ENCODE results near the gene CLIP1. TPM values are rescaled to one million over a fixed set of nuclear protein-coding genes. Genes with fewer than 3 reads are reported as not detected.

The CLIP1 gene
- total and polyA plus RNA-seq, 2 of the 4 experiments (the other 2 are of a cell fraction), result 38.0 to 54.8 TPM

- dilution Hi-C loops (cut with HindIII; ENCODE audit: low sequenced_read_pairs, unreplicated experiment) (no loop called here), intact Hi-C loops (cut with micrococcal nuclease) (loop anchor here (1.0 kb wide), 2 partner anchors 20 to 51 kb away; no protein-coding TSS in a partner anchor), in situ Hi-C loops (cut with MboI; ENCODE audit: low sequenced_read_pairs) (no loop called here)
- ChIA-PET CTCF (interaction anchor here (1.0 kb wide), 1 partner anchor 21 kb away, joined by 4 read pairs; no protein-coding TSS in a partner anchor), POLR2A (ENCODE audit: unreplicated experiment) (no interaction called here)
- peak overlapping the region; percentile 4; the same call in 1 of the 3 replicates for H2BK15ac ChIP-seq (ENCODE audit: low read depth, low read length)
- H3K56ac ChIP-seq (ENCODE audit: extremely low read depth, insufficient read depth, low read length), result peak overlapping the region; percentile 94; the same call in 1 of the 2 replicates
- H3K23ac ChIP-seq (ENCODE audit: low read depth, low read length), result peak overlapping the region; percentile 92
- H3K18ac ChIP-seq (ENCODE audit: low read depth, low read length), result peak overlapping the region; percentile 91; the same call in 1 of the 2 replicates
- no peaks in the 10 kb centered on the region for H3K9me3 ChIP-seq (ENCODE audit: control insufficient read depth, insufficient read depth, low read length)
- peak overlapping the region; percentile 86 for H3K4me3 ChIP-seq (ENCODE audit: insufficient read depth, low read depth, low read length)
- H2BK120ac ChIP-seq (ENCODE audit: low read depth, low read length), result no peak overlapping the region
- 0 out of 2 replicates have a peak overlapping the region, but pooled peaks have one; percentile 38 for H2BK20ac ChIP-seq (ENCODE audit: low read depth, low read length)
- no peak overlapping the region for H2AK9ac ChIP-seq (replicated peaks; ENCODE audit: low read depth, low read length, poor library complexity)
- H2AFZ ChIP-seq (replicated peaks; ENCODE audit: low read length, poor library complexity), result no peak overlapping the region
- peak overlapping the region; percentile 99 for H3K14ac ChIP-seq (replicated peaks; ENCODE audit: low read depth, low read length)
- TSS peak; percentile 40 for BruUV-seq (replicated peaks)
- DNase-seq (no peak), ATAC-seq (ENCODE audit: low read depth) (no peak)
- peaks cover 10% of the 10 kb centered on the region for H3K4me1 ChIP-seq (ENCODE audit: control insufficient read depth, insufficient read depth, low read length)
- peaks cover 6 to 65% of the 10 kb centered on the region in 2 experiments for H3K79me1 ChIP-seq (ENCODE audit: low read depth in 1 of 2, low read length in 2 of 2)
- H3K9ac ChIP-seq (ENCODE audit: low read depth, low read length), result peak overlapping the region; percentile 99
- H3K36me3 ChIP-seq (ENCODE audit: control insufficient read depth, insufficient read depth, low read length), result 0 out of 2 replicates have a peak, but pooled peaks cover 7% of the 10 kb centered on the region
- peak overlapping the region; percentile 93 for H2BK5ac ChIP-seq (ENCODE audit: low read depth, low read length, poor library complexity, severe bottlenecking)
- peak overlapping the region; percentile 30; the same call in 1 of the 2 replicates for H4K5ac ChIP-seq (ENCODE audit: low read depth, low read length)
- H3K27me3 ChIP-seq (ENCODE audit: control insufficient read depth, insufficient read depth, low read length), result no peaks in the 10 kb centered on the region
- peak overlapping the region; percentile 40 to 62; a peak in 1 of 4 replicates for H4K8ac ChIP-seq (ENCODE audit: low read depth in 2 of 2, low read length in 2 of 2)
- TF ChIP-seq CHD1 (IDR thresholded peaks at IDR 0.05; ENCODE audit: low read depth, low read length) (no peak), SMC3 (IDR thresholded peaks at IDR 0.05; ENCODE audit: low read depth, low read length) (no peak), RFX5 (IDR thresholded peaks at IDR 0.05; ENCODE audit: low read depth, low read length) (no peak), FOS (IDR thresholded peaks at IDR 0.05; ENCODE audit: low read depth, low read length) (no peak), MAZ (IDR thresholded peaks at IDR 0.05; ENCODE audit: borderline replicate concordance, low read depth, low read length) (no peak)
- TF ChIP-seq, protein P1, sequence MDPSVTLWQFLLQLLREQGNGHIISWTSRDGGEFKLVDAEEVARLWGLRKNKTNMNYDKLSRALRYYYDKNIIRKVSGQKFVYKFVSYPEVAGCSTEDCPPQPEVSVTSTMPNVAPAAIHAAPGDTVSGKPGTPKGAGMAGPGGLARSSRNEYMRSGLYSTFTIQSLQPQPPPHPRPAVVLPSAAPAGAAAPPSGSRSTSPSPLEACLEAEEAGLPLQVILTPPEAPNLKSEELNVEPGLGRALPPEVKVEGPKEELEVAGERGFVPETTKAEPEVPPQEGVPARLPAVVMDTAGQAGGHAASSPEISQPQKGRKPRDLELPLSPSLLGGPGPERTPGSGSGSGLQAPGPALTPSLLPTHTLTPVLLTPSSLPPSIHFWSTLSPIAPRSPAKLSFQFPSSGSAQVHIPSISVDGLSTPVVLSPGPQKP (IDR thresholded peaks at IDR 0.05; ENCODE audit: borderline replicate concordance, low read depth, low read length), result no peak
- TF ChIP-seq, protein P2, sequence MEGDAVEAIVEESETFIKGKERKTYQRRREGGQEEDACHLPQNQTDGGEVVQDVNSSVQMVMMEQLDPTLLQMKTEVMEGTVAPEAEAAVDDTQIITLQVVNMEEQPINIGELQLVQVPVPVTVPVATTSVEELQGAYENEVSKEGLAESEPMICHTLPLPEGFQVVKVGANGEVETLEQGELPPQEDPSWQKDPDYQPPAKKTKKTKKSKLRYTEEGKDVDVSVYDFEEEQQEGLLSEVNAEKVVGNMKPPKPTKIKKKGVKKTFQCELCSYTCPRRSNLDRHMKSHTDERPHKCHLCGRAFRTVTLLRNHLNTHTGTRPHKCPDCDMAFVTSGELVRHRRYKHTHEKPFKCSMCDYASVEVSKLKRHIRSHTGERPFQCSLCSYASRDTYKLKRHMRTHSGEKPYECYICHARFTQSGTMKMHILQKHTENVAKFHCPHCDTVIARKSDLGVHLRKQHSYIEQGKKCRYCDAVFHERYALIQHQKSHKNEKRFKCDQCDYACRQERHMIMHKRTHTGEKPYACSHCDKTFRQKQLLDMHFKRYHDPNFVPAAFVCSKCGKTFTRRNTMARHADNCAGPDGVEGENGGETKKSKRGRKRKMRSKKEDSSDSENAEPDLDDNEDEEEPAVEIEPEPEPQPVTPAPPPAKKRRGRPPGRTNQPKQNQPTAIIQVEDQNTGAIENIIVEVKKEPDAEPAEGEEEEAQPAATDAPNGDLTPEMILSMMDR (conservative IDR thresholded peaks at IDR 0.05; ENCODE audit: low read depth, low read length), result no peak
- peak overlapping the region; percentile 63; the same call in 1 of the 2 replicates for H2AK5ac ChIP-seq (ENCODE audit: low read depth, low read length)
- peaks cover 28% of the 10 kb centered on the region for H4K20me1 ChIP-seq (ENCODE audit: insufficient read depth, low read length)
- peak overlapping the region; percentile 93 for H3K4ac ChIP-seq (ENCODE audit: low read depth, low read length)
- WGBS, 2 experiments (ENCODE audit: extremely low coverage in 2 of 2, insufficient read length in 1 of 2), result 98% methylated on average over 8 of the region's 17 CpGs; no CpG with 5 or more reads in 1 of the 2 experiments
- H3K9me1 ChIP-seq (ENCODE audit: insufficient read depth, low read length), result peaks cover 4% of the 10 kb centered on the region
- peak overlapping the region; percentile 13; the same call in 1 of the 2 replicates for H4K91ac ChIP-seq (ENCODE audit: insufficient read depth, low read depth, low read length)
- peak overlapping the region; percentile 95 for H3K4me2 ChIP-seq (ENCODE audit: low read depth, low read length)
- H3K27ac ChIP-seq (ENCODE audit: insufficient read depth, low read length), result peak overlapping the region; percentile 98
Observed at GRCh38 chr12:122420471-122421162, 1.9 kb downstream of the CLIP1 start.

Measured in IMR-90 (cell line).